Karpas-422 (cell line): ENCODE data around the gene SMARCC1. TPM values are rescaled to one million over a fixed set of nuclear protein-coding genes. Genes with fewer than 3 reads are reported as not detected.

ENCODE experiments used
- DNase-seq: peaks from one replicate; pipeline ENCODE4 v3.0.0-alpha.2; 2015
- H2AFZ ChIP-seq: fragments of 200-600 bp; sonication (generic); 2 replicates; pipeline ENCODE4 v1.6.1; 2014; ENCODE audit warnings: antibody characterized with exemption, low read length, mixed read lengths
- H3K27ac ChIP-seq: fragments of 200-600 bp; sonication (generic); 2 replicates; pipeline ENCODE4 v1.5.1; 2014; ENCODE audit warnings: mild to moderate bottlenecking, low read length, moderate library complexity
- H3K27me3 ChIP-seq: fragments of 200-600 bp; sonication (generic); 2 replicates; pipeline ENCODE4 v1.6.1; 2014; ENCODE audit warnings: low read length, mixed read lengths
- H3K36me3 ChIP-seq: fragments of 200-600 bp; sonication (generic); 2 replicates; pipeline ENCODE4 v1.6.1; 2014; ENCODE audit warnings: low read length, mixed read lengths; ENCODE audit not compliant: insufficient read depth
- H3K4me1 ChIP-seq: fragments of 200-600 bp; sonication (generic); 2 replicates; pipeline ENCODE4 v1.6.1; 2014; ENCODE audit warnings: mild to moderate bottlenecking, low read length, mixed read lengths
- H3K4me2 ChIP-seq: fragments of 200-600 bp; sonication (generic); 2 replicates; pipeline ENCODE4 v1.6.1; 2014; ENCODE audit warnings: low read length, low read depth, mild to moderate bottlenecking; ENCODE audit not compliant: poor library complexity, severe bottlenecking
- H3K4me3 ChIP-seq: fragments of 200-600 bp; sonication (generic); 2 replicates; pipeline ENCODE4 v1.5.1; 2014; ENCODE audit warnings: mild to moderate bottlenecking, antibody characterized with exemption, low read length, mixed read lengths
- H3K79me2 ChIP-seq: fragments of 200-600 bp; sonication (generic); 2 replicates; pipeline ENCODE4 v1.6.1; 2014; ENCODE audit warnings: mild to moderate bottlenecking, low read length, mixed read lengths
- H3K9ac ChIP-seq: fragments of 200-600 bp; sonication (generic); 2 replicates; pipeline ENCODE4 v1.6.0; 2014; ENCODE audit warnings: low read length
- H3K9me2 ChIP-seq: fragments of 200-600 bp; sonication (generic), shearing (Covaris generic); replicated peaks from 2 replicates; pipeline ENCODE4 v1.6.0; 2014; ENCODE audit warnings: mild to moderate bottlenecking, low read length, moderate library complexity; ENCODE audit not compliant: insufficient read depth
- H3K9me3 ChIP-seq: fragments of 300-700, 200-600 bp; sonication (generic); 2 replicates; pipeline ENCODE4 v1.6.1; 2014; ENCODE audit warnings: low read length, mixed read lengths
- H4K20me1 ChIP-seq: fragments of 200-600 bp; sonication (generic); 2 replicates; pipeline ENCODE4 v1.6.1; 2014; ENCODE audit warnings: mild to moderate bottlenecking, antibody characterized with exemption, low read length, low read depth; ENCODE audit not compliant: insufficient read depth
- total RNA-seq: library from RNA; depleted of rRNA; stranded (reverse); fragments of >200 nt; shearing (Covaris generic); gene quantifications from 2 replicates; pipeline ENCODE4 v1.2.3, GENCODE V29; 2014; ENCODE audit warnings: low replicate concordance

Gene SMARCC1
- total RNA-seq, 1 experiment from 2014 or later = 71.3 TPM

DNA sequence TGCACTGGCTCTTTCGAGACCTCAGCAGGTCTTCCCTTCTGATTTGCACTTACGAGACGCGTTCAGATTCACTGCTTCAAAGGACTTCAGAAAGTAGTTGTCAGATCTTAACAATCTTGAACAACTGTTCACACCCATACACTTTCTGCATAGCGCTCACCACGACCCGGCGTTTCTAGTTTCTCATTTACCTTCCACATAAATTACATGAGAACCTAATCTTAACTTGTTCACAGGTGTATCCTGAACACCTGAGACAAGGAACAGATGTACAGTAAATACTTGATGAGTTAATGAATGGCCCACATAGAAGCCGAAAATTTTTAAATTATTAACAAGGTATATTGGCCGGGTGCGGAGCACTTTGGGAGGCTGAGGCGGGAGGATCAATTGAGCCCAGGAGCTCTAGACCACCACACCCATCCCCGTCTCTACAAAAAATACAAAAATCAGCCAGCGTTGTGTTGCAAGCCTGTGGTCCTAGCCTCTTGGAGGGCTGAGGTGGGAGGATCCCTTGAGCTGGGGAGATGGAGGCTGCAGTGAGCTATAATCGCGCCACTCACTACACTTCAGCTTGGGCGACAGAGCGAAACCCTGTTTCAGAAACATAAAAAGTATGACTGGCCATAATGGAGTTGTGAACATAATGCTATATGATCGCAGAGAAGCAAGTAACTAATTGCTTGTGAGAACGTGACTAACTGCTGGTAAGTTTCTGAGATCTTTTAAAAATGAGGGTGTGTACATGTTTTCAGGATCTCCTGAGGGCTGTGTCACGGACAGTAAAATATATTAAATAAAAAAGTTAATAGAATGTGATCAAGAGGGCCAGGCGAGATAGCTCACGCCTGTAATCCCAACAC, 984 bp upstream of the SMARCC1 start:
- Histone ChIP-seq H3K4me2 (peak overlapping the region; percentile 82), H4K20me1 (peaks cover 9% of the 10 kb centered on the region; the same call in 1 of the 2 replicates), H3K79me2 (peaks cover 43% of the 10 kb centered on the region), H3K27me3 (no peaks in the 10 kb centered on the region), H3K36me3 (peaks cover 5% of the 10 kb centered on the region; the same call in 1 of the 2 replicates), H3K4me3 (peak overlapping the region; percentile 92), H3K27ac (peak overlapping the region; percentile 86), H2AFZ (peak overlapping the region; percentile 94), H3K9me2 (no peaks in the 10 kb centered on the region), H3K4me1 (peaks cover 32% of the 10 kb centered on the region), H3K9me3 (no peaks in the 10 kb centered on the region), H3K9ac (peak overlapping the region; percentile 99)
- DNase-seq = peak; percentile 62

DNA sequence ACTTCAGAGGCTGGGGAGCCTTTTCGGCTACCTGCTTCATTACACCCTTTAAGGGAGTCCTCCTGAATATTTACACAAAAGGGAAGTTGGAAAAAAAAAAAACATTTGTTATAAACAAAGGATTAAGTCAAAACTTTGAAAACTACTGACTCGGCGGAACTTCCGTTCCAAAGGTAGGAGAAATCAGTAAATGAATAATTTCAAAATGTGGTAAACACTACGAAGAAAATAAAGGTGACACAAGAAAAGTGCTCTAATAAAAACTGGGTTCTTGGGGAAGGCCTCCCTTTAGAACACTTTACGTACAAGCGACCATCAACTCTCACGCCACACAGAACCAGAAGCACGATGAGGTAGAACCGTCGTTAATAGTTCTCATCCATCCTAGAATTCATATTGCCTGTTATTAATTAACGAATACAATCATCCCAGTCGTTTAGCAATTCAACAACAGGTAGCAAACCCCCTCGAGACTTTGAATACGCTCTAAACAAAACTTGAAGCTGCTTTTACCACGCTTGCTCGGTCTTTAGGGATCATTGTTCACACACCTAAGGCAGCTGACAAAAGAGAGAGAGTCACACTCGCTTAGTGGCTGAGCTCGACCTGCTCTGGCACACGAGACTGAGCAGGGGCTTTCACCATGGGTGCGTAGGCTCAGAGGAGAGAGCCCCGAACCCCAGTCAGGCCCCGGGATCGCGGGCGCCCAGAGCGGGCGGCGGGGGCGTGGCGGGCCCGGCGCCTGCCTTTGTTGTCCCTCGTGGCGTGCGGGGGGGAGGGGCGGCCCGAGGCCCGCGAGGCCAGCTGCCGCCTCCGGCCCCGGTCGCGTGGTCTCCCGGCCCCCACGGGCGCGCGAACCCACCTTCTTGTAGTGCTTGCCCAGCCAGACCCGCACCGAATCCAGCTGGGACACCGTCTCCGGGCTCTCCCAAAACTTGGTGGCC, 680 bp downstream of the SMARCC1 start:
- peaks cover 9% of the 10 kb centered on the region; the same call in 1 of the 2 replicates for H3K36me3 ChIP-seq
- peaks cover 60% of the 10 kb centered on the region for H3K79me2 ChIP-seq
- H3K9ac ChIP-seq = peak overlapping the region; percentile 99
- H3K4me3 ChIP-seq = peak overlapping the region; percentile 92
- H3K9me2 ChIP-seq = no peaks in the 10 kb centered on the region
- H3K9me3 ChIP-seq = no peaks in the 10 kb centered on the region
- H3K4me2 ChIP-seq = peak overlapping the region; percentile 82
- H3K27ac ChIP-seq = peak overlapping the region; percentile 85
- peak; percentile 81 for DNase-seq
- no peak overlapping the region for H2AFZ ChIP-seq
- H3K27me3 ChIP-seq = no peaks in the 10 kb centered on the region
- H4K20me1 ChIP-seq = peaks cover 14% of the 10 kb centered on the region
- peaks cover 32% of the 10 kb centered on the region for H3K4me1 ChIP-seq

DNA sequence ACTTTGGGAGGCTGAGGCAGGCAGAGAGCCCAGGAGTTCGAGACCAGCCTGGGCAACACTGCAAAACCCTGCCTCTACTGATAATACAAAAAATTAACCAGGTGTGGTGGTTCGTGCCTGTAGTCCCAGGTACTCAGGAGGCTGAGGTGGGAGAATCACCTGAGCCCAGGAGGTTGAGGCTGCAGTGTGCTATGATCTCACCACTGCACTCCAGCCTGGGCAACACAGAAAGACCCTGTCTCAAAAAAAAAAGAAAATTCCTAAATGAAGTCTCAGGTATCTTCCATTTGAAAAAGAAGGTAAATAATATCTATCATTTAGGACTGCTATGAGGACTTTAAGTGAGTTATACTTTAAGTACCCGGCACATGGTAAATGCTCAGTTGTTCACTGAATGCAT, 2.9 kb downstream of the SMARCC1 start:
- H3K27me3 ChIP-seq = no peaks in the 10 kb centered on the region
- H3K9me3 ChIP-seq = no peaks in the 10 kb centered on the region
- H3K4me1 ChIP-seq = peaks cover 32% of the 10 kb centered on the region
- H2AFZ ChIP-seq = no peak overlapping the region
- no peak overlapping the region for H3K27ac ChIP-seq
- no peak overlapping the region for H3K9ac ChIP-seq
- H3K4me2 ChIP-seq = peak overlapping the region; percentile 82
- no peak overlapping the region for H3K4me3 ChIP-seq
- no peak for DNase-seq
- peaks cover 14% of the 10 kb centered on the region; the same call in 1 of the 2 replicates for H3K36me3 ChIP-seq
- no peaks in the 10 kb centered on the region for H3K9me2 ChIP-seq
- peaks cover 82% of the 10 kb centered on the region for H3K79me2 ChIP-seq
- peaks cover 24% of the 10 kb centered on the region for H4K20me1 ChIP-seq

DNA sequence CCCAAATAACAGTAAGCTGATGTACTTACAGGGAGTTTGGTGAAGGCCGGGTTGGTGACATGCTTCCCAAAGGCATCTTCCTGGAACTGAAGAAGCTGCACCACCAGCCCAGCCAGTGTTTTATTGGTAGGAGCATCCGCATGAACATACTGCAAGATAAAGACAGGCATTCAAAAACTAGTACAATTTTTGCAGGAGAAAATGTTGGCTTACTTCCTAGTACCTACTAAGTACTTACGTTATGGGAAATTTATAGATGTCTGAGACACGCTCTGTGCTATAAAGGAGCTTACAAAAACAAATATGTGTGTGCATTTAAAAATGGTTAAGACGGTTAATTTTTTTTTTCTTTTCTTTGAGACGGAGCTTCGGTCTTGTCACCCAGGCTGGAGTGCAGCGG, 8.9 kb downstream of the SMARCC1 start:
- H3K27ac ChIP-seq = no peak overlapping the region
- peaks cover 91% of the 10 kb centered on the region for H3K79me2 ChIP-seq
- H3K9me3 ChIP-seq = no peaks in the 10 kb centered on the region
- H3K9me2 ChIP-seq = no peaks in the 10 kb centered on the region
- H3K4me1 ChIP-seq = no peaks in the 10 kb centered on the region
- no peak overlapping the region for H3K4me3 ChIP-seq
- H3K27me3 ChIP-seq = no peaks in the 10 kb centered on the region
- H3K9ac ChIP-seq = no peak overlapping the region
- no peak overlapping the region for H3K4me2 ChIP-seq
- no peak overlapping the region for H2AFZ ChIP-seq
- H3K36me3 ChIP-seq = peaks cover 36% of the 10 kb centered on the region
- peaks cover 27% of the 10 kb centered on the region for H4K20me1 ChIP-seq
- no peak for DNase-seq

DNA sequence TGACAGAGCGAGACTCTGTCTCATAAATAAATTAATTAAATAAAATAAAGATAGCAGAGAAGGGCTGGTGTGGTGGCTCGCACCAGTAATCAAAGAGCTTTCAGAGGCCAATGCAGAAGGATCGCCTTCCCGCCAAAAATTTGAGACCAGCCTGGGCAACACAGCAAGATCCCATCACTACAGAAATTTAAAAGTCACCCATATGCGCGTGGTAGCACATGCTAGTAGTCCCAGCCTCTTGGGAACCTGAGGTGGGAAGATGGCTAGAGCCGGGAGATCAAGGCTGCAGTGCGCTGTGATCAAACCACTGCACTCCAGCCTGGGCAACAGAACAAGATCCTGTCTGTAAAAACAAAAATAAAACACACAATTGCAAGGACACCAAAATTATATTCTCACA, 9.6 kb downstream of the SMARCC1 start:
- Histone ChIP-seq H3K27ac (no peak overlapping the region), H3K4me1 (no peaks in the 10 kb centered on the region), H3K9me2 (no peaks in the 10 kb centered on the region), H3K9me3 (no peaks in the 10 kb centered on the region), H3K4me3 (no peak overlapping the region), H3K36me3 (peaks cover 37% of the 10 kb centered on the region), H3K4me2 (no peak overlapping the region), H3K27me3 (no peaks in the 10 kb centered on the region), H4K20me1 (peaks cover 27% of the 10 kb centered on the region), H2AFZ (no peak overlapping the region), H3K79me2 (peaks cover 90% of the 10 kb centered on the region), H3K9ac (no peak overlapping the region)
- DNase-seq = no peak

DNA sequence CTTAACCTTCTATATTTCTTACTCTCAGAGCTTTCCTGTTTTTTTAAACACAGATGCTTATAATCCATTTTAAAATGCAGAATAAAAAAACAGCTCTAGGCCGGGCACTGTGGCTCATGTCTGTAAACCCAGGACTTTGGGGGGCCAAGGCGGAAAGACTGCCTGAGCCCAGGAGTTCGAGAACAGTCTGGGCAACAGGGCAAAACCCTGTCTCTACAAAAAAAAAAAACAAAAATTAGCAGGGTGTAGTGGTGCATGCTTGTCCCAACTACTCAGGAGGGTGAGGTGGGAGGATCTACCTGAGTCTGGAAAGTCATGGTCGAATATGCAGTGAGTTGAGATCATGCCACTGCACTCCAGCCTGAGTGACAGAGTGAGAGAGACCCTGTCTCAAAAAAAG, 15.5 kb downstream of the SMARCC1 start:
- no peak overlapping the region for H3K27ac ChIP-seq
- no peak overlapping the region for H3K9ac ChIP-seq
- no peaks in the 10 kb centered on the region for H3K4me1 ChIP-seq
- H3K4me3 ChIP-seq = no peak overlapping the region
- H3K9me3 ChIP-seq = no peaks in the 10 kb centered on the region
- H3K36me3 ChIP-seq = peaks cover 24% of the 10 kb centered on the region
- peaks cover 3% of the 10 kb centered on the region for H4K20me1 ChIP-seq
- no peaks in the 10 kb centered on the region for H3K27me3 ChIP-seq
- peaks cover 86% of the 10 kb centered on the region for H3K79me2 ChIP-seq
- no peaks in the 10 kb centered on the region for H3K9me2 ChIP-seq
- no peak overlapping the region for H3K4me2 ChIP-seq
- no peak for DNase-seq
- no peak overlapping the region for H2AFZ ChIP-seq

DNA sequence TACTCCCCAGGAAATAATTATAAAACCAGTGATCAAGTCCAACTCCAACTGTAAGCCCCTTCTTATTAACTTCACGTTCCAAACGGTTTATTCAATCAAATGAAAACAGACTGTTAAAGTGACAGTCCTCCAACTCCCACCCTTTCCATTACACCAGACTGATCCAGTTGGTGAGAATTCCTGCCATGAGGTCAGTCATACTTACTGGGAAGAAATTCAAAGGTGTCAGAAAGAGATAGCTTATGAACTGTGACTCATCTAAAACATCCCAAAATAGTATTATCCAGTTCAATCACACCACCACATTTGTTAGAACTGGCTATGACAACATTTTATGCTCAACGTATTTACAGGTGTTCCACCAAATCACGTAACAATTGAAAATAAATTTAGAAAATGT, 19.5 kb downstream of the SMARCC1 start:
- Histone ChIP-seq H3K9me3 (no peaks in the 10 kb centered on the region), H3K36me3 (peaks cover 17% of the 10 kb centered on the region; the same call in 1 of the 2 replicates), H3K4me1 (no peaks in the 10 kb centered on the region), H4K20me1 (no peaks in the 10 kb centered on the region), H3K27me3 (no peaks in the 10 kb centered on the region), H3K9ac (no peak overlapping the region), H3K27ac (no peak overlapping the region), H3K79me2 (peaks cover 92% of the 10 kb centered on the region), H3K4me2 (no peak overlapping the region), H3K4me3 (no peak overlapping the region), H2AFZ (no peak overlapping the region), H3K9me2 (no peaks in the 10 kb centered on the region)
- DNase-seq = no peak

DNA sequence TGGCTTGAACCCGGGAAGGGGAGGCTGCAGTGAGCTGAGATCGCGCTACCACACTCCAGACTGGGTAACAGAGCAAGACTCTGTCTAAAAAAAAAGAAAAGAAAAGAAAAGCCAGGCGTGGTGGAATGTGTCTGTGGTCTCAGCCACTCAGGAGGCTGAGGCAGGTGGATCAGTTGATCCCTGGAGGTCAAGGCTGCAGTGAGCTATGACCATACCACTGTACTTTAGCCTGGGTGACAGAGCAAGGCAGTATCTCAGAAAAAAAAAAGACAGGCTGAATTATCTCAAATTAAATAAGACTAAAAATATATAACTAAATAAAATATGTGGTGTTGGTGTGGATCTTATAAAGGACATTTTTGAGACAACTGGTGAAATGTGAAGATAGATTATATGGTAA, 20.6 kb downstream of the SMARCC1 start:
- Histone ChIP-seq H3K9me2 (no peaks in the 10 kb centered on the region), H3K79me2 (peaks cover 92% of the 10 kb centered on the region), H4K20me1 (no peaks in the 10 kb centered on the region), H3K27ac (no peak overlapping the region), H3K4me1 (no peaks in the 10 kb centered on the region), H3K27me3 (no peaks in the 10 kb centered on the region), H3K4me3 (no peak overlapping the region), H3K9me3 (no peaks in the 10 kb centered on the region), H3K9ac (no peak overlapping the region), H3K4me2 (no peak overlapping the region), H3K36me3 (peaks cover 22% of the 10 kb centered on the region; the same call in 1 of the 2 replicates), H2AFZ (no peak overlapping the region)
- DNase-seq = no peak
